ENCODE results near the gene ANKZF1. TPM values are rescaled to one million over a fixed set of nuclear protein-coding genes. Genes with fewer than 3 reads are reported as not detected.

The ANKZF1 gene
- total RNA-seq, 1 experiment from 2014 or later = 36.2 TPM

GRCh38 chr2:219279916-219280516 lies 50.4 kb downstream of the ANKZF1 start:
- Histone ChIP-seq H3K4me1 (ENCODE audit: control insufficient read depth, insufficient read depth, low read length) (peaks cover 22% of the 10 kb centered on the region), H3K27me3 (ENCODE audit: control insufficient read depth, insufficient read depth, low read length) (no peaks in the 10 kb centered on the region), H3K27ac (ENCODE audit: low read length) (peak overlapping the region; percentile 74), H3K4me3 (ENCODE audit: low read depth in 2 of 2, low read length in 2 of 2) (peak overlapping the region; percentile 65 to 80), H3K36me3 (ENCODE audit: control insufficient read depth, insufficient read depth, low read length) (no peaks in the 10 kb centered on the region; the same call in 1 of the 2 replicates), H3K9me3 (ENCODE audit: control insufficient read depth, insufficient read depth, low read depth, low read length) (no peaks in the 10 kb centered on the region)
- intact Hi-C loops (cut with micrococcal nuclease; ENCODE audit: unreplicated experiment) = no loop called here
- in situ Hi-C loops (cut with HindIII; ENCODE audit: low pct_unique_long_range_greater_than_20kb, low sequenced_read_pairs) = no loop called here
- TF ChIP-seq, protein P1, sequence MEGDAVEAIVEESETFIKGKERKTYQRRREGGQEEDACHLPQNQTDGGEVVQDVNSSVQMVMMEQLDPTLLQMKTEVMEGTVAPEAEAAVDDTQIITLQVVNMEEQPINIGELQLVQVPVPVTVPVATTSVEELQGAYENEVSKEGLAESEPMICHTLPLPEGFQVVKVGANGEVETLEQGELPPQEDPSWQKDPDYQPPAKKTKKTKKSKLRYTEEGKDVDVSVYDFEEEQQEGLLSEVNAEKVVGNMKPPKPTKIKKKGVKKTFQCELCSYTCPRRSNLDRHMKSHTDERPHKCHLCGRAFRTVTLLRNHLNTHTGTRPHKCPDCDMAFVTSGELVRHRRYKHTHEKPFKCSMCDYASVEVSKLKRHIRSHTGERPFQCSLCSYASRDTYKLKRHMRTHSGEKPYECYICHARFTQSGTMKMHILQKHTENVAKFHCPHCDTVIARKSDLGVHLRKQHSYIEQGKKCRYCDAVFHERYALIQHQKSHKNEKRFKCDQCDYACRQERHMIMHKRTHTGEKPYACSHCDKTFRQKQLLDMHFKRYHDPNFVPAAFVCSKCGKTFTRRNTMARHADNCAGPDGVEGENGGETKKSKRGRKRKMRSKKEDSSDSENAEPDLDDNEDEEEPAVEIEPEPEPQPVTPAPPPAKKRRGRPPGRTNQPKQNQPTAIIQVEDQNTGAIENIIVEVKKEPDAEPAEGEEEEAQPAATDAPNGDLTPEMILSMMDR (IDR thresholded peaks at IDR 0.05) = no peak
- no TSS peak for BruUV-seq (replicated peaks)
- POLR2A ChIA-PET = no interaction called here
- ATAC-seq = no peak
- CTCF ChIA-PET = no interaction called here
- no peak for DNase-seq (ENCODE audit: low read depth, low spot score)

GRCh38 chr2:219280651-219281050 lies 51.0 kb downstream of the ANKZF1 start:
- Histone ChIP-seq H3K36me3 (ENCODE audit: control insufficient read depth, insufficient read depth, low read length) (no peaks in the 10 kb centered on the region; the same call in 1 of the 2 replicates), H3K9me3 (ENCODE audit: control insufficient read depth, insufficient read depth, low read depth, low read length) (no peaks in the 10 kb centered on the region), H3K27me3 (ENCODE audit: control insufficient read depth, insufficient read depth, low read length) (no peaks in the 10 kb centered on the region), H3K4me1 (ENCODE audit: control insufficient read depth, insufficient read depth, low read length) (peaks cover 21% of the 10 kb centered on the region), H3K27ac (ENCODE audit: low read length) (no peak overlapping the region), H3K4me3 (ENCODE audit: low read depth in 2 of 2, low read length in 2 of 2) (no peak overlapping the region)
- no peak for DNase-seq (ENCODE audit: low read depth, low spot score)
- intact Hi-C loops (cut with micrococcal nuclease; ENCODE audit: unreplicated experiment) (no loop called here), in situ Hi-C loops (cut with HindIII; ENCODE audit: low pct_unique_long_range_greater_than_20kb, low sequenced_read_pairs) (no loop called here)
- TF ChIP-seq, protein P1 (IDR thresholded peaks at IDR 0.05) = no peak
- TF ChIP-seq, protein P2, sequence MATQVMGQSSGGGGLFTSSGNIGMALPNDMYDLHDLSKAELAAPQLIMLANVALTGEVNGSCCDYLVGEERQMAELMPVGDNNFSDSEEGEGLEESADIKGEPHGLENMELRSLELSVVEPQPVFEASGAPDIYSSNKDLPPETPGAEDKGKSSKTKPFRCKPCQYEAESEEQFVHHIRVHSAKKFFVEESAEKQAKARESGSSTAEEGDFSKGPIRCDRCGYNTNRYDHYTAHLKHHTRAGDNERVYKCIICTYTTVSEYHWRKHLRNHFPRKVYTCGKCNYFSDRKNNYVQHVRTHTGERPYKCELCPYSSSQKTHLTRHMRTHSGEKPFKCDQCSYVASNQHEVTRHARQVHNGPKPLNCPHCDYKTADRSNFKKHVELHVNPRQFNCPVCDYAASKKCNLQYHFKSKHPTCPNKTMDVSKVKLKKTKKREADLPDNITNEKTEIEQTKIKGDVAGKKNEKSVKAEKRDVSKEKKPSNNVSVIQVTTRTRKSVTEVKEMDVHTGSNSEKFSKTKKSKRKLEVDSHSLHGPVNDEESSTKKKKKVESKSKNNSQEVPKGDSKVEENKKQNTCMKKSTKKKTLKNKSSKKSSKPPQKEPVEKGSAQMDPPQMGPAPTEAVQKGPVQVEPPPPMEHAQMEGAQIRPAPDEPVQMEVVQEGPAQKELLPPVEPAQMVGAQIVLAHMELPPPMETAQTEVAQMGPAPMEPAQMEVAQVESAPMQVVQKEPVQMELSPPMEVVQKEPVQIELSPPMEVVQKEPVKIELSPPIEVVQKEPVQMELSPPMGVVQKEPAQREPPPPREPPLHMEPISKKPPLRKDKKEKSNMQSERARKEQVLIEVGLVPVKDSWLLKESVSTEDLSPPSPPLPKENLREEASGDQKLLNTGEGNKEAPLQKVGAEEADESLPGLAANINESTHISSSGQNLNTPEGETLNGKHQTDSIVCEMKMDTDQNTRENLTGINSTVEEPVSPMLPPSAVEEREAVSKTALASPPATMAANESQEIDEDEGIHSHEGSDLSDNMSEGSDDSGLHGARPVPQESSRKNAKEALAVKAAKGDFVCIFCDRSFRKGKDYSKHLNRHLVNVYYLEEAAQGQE (IDR thresholded peaks at IDR 0.05; ENCODE audit: insufficient read depth in 1 of 2, low read depth in 2 of 2, low read length in 1 of 2) = no peak
- no peak for TF ChIP-seq TCF7L2 (IDR thresholded peaks at IDR 0.05; ENCODE audit: low read depth, low read length)
- TF ChIP-seq POLR2AphosphoS5 (IDR thresholded peaks at IDR 0.05; ENCODE audit: low read depth, low read length) = no peak
- no peak for TF ChIP-seq SIN3A (IDR thresholded peaks at IDR 0.05; ENCODE audit: borderline replicate concordance, insufficient read depth, low read depth, low read length)
- ATAC-seq = no peak
- CTCF ChIA-PET = no interaction called here
- BruUV-seq (replicated peaks) = no TSS peak
- POLR2A ChIA-PET = no interaction called here
